HUES48 (cell line): ENCODE data around the gene PDE4D.

Experiments
- H3K27ac ChIP-seq: one replicate; pipeline ENCODE4 v1.7.0; 2013; ENCODE audit warnings: low read depth, low read length, inconsistent platforms
- H3K27me3 ChIP-seq: 2 replicates; pipeline ENCODE4 v1.6.1; 2013; ENCODE audit warnings: mild to moderate bottlenecking, low read length; ENCODE audit not compliant: control insufficient read depth, insufficient read depth
- H3K36me3 ChIP-seq: 2 replicates; pipeline ENCODE4 v1.6.1; 2013; ENCODE audit warnings: low read length; ENCODE audit not compliant: control insufficient read depth, insufficient read depth
- H3K4me1 ChIP-seq: 2 replicates; pipeline ENCODE4 v1.6.1; 2013; ENCODE audit warnings: mild to moderate bottlenecking, low read length; ENCODE audit not compliant: control insufficient read depth, insufficient read depth
- H3K4me3 ChIP-seq: 2 replicates; pipeline ENCODE4 v1.5.1; 2013; ENCODE audit warnings: mild to moderate bottlenecking, low read depth, low read length
- H3K9ac ChIP-seq: 2 replicates; pipeline ENCODE4 v1.6.1; 2013; ENCODE audit warnings: mild to moderate bottlenecking, low read depth, low read length, moderate library complexity
- H3K9me3 ChIP-seq: 2 replicates; pipeline ENCODE4 v1.6.1; 2013; ENCODE audit warnings: low read length; ENCODE audit not compliant: control insufficient read depth, insufficient read depth

The PDE4D gene

GRCh38 chr5:59458966-59459729, 434.4 kb downstream of the PDE4D start:
- Histone ChIP-seq H3K27me3 (no peaks in the 10 kb centered on the region), H3K9ac (no peak overlapping the region), H3K4me3 (no peak overlapping the region), H3K4me1 (peaks cover 7% of the 10 kb centered on the region; the same call in 1 of the 2 replicates), H3K27ac (no peak overlapping the region), H3K36me3 (no peaks in the 10 kb centered on the region), H3K9me3 (peaks cover 5% of the 10 kb centered on the region)

GRCh38 chr5:59458321-59458720, 435.2 kb downstream of the PDE4D start:
- Histone ChIP-seq H3K9me3 (peaks cover 5% of the 10 kb centered on the region), H3K4me3 (no peak overlapping the region), H3K36me3 (no peaks in the 10 kb centered on the region)

GRCh38 chr5:59449905-59450644, 443.5 kb downstream of the PDE4D start:
- Histone ChIP-seq H3K4me1 (no peaks in the 10 kb centered on the region), H3K27ac (no peak overlapping the region), H3K36me3 (no peaks in the 10 kb centered on the region), H3K4me3 (no peak overlapping the region), H3K27me3 (no peaks in the 10 kb centered on the region), H3K9me3 (peaks cover 8% of the 10 kb centered on the region), H3K9ac (no peak overlapping the region)

More at GRCh38 chr5:59458321-59458720, 435.2 kb downstream of the PDE4D start:
- peaks cover 3% of the 10 kb centered on the region; the same call in 1 of the 2 replicates for H3K4me1 ChIP-seq
- H3K9ac ChIP-seq: no peak overlapping the region
- no peaks in the 10 kb centered on the region for H3K27me3 ChIP-seq
- no peak overlapping the region for H3K27ac ChIP-seq

- H3K9ac ChIP-seq: no peak overlapping the region
- peaks cover 8% of the 10 kb centered on the region for H3K9me3 ChIP-seq
- H3K4me3 ChIP-seq: no peak overlapping the region
- no peaks in the 10 kb centered on the region for H3K4me1 ChIP-seq
- no peak overlapping the region for H3K27ac ChIP-seq
- H3K27me3 ChIP-seq: no peaks in the 10 kb centered on the region
- no peaks in the 10 kb centered on the region for H3K36me3 ChIP-seq
These were observed 447.2 kb downstream of the PDE4D start for GRCh38 chr5:59446356-59446755.

- Histone ChIP-seq H3K9ac (no peak overlapping the region), H3K9me3 (peaks cover 8% of the 10 kb centered on the region), H3K36me3 (no peaks in the 10 kb centered on the region), H3K27ac (no peak overlapping the region), H3K27me3 (no peaks in the 10 kb centered on the region), H3K4me1 (no peaks in the 10 kb centered on the region), H3K4me3 (no peak overlapping the region)
These were observed 447.8 kb downstream of the PDE4D start for GRCh38 chr5:59445741-59446140.

- Histone ChIP-seq H3K4me1 (no peaks in the 10 kb centered on the region), H3K9ac (no peak overlapping the region), H3K27me3 (no peaks in the 10 kb centered on the region), H3K9me3 (no peaks in the 10 kb centered on the region), H3K27ac (no peak overlapping the region), H3K36me3 (no peaks in the 10 kb centered on the region), H3K4me3 (no peak overlapping the region)
These were observed 454.2 kb downstream of the PDE4D start for GRCh38 chr5:59439303-59439702.

GRCh38 chr5:59437176-59437575, 456.4 kb downstream of the PDE4D start:
- Histone ChIP-seq H3K4me1 (no peaks in the 10 kb centered on the region), H3K4me3 (no peak overlapping the region), H3K27me3 (no peaks in the 10 kb centered on the region), H3K36me3 (no peaks in the 10 kb centered on the region), H3K9ac (no peak overlapping the region), H3K9me3 (no peaks in the 10 kb centered on the region), H3K27ac (no peak overlapping the region)

GRCh38 chr5:59436364-59437148, 457.0 kb downstream of the PDE4D start:
- Histone ChIP-seq H3K4me1 (no peaks in the 10 kb centered on the region), H3K27me3 (no peaks in the 10 kb centered on the region), H3K36me3 (no peaks in the 10 kb centered on the region), H3K9me3 (no peaks in the 10 kb centered on the region), H3K4me3 (no peak overlapping the region), H3K27ac (no peak overlapping the region), H3K9ac (no peak overlapping the region)

GRCh38 chr5:59433174-59433573, 460.4 kb downstream of the PDE4D start:
- Histone ChIP-seq H3K4me3 (no peak overlapping the region), H3K27ac (no peak overlapping the region), H3K36me3 (no peaks in the 10 kb centered on the region), H3K9ac (no peak overlapping the region), H3K9me3 (no peaks in the 10 kb centered on the region), H3K27me3 (no peaks in the 10 kb centered on the region), H3K4me1 (no peaks in the 10 kb centered on the region)

- H3K9ac ChIP-seq: no peak overlapping the region
- no peaks in the 10 kb centered on the region for H3K27me3 ChIP-seq
- H3K4me3 ChIP-seq: no peak overlapping the region
- H3K27ac ChIP-seq: no peak overlapping the region
- H3K4me1 ChIP-seq: no peaks in the 10 kb centered on the region
- no peaks in the 10 kb centered on the region for H3K9me3 ChIP-seq
- no peaks in the 10 kb centered on the region for H3K36me3 ChIP-seq
These were observed 463.4 kb downstream of the PDE4D start for GRCh38 chr5:59430066-59430685.
